Tibial nerve (tissue), 4 donors: ENCODE measurements around the gene VAMP1.

Experiments
- CTCF ChIP-seq, 5 experiments: fragments of 200-600 bp in 3 of 5; fragments of 450-650 bp in 2 of 5; sonication (generic) in 3 of 5; IDR thresholded peaks; one replicate each; pipeline ENCODE4 v1.5.1; 2016 to 2019; ENCODE audit warnings: antibody characterized with exemption in 5 of 5, mild to moderate bottlenecking in 3 of 5, moderate library complexity in 2 of 5
- EP300 ChIP-seq, 2 donors: sonication (generic); formaldehyde crosslinking; IDR thresholded peaks; one replicate each; pipeline ENCODE4 v1.6.1; 2017; ENCODE audit warnings: antibody characterized with exemption in 2 of 2, mild to moderate bottlenecking in 1 of 2
- POLR2A ChIP-seq, 2 donors: fragments of 450-650 bp; IDR thresholded peaks; one replicate each; pipeline ENCODE4 v1.6.1; 2017; ENCODE audit warnings: antibody characterized with exemption in 2 of 2, mild to moderate bottlenecking in 2 of 2, moderate library complexity in 2 of 2

DNA sequence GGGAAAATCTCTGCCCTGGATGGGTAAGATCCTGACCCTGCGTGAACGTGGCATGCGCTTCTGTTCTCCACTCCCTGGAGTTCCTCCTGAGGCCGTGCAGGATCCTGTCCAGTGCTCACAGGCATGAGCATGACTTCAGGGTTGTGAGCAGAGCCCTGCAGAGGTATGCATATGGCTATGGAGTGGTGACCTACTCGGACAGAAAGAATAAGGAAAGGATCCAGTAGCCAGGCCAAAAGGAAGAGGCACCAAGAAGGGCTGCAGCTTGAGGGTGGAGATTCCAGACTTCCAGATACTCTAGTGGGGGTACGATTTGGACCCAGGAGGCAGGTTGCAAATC is 46.5 kb downstream of the VAMP1 start:
- TF ChIP-seq EP300 (IDR thresholded peaks at IDR 0.05) (no peak), CTCF (IDR thresholded peaks at IDR 0.05) (no peak), POLR2A (IDR thresholded peaks at IDR 0.05) (no peak)
